Right lobe of liver (tissue), 6 donors: ENCODE measurements around the gene ESPL1. TPM values are rescaled to one million over a fixed set of nuclear protein-coding genes. Genes with fewer than 3 reads are reported as not detected.

Source experiments
- ATAC-seq, 4 donors: fragments of 200-7000 bp; cut with Tn5 transposase; one replicate each; pipeline ENCODE4 v1.9.1; 2020; ENCODE audit warnings: mild to moderate bottlenecking in 4 of 4, moderate library complexity in 4 of 4
- DNase-seq, 3 donors: peaks; one replicate each; pipeline ENCODE4 v3.0.0-alpha.2; 2020
- H3K27ac ChIP-seq, 3 donors: fragments of 200-600 bp; one replicate each; pipeline ENCODE4 v1.8.0; 2022
- H3K27me3 ChIP-seq, 2 donors: fragments of 200-600 bp; one replicate each; pipeline ENCODE4 v1.8.0; 2022
- H3K36me3 ChIP-seq, 4 donors: fragments of 200-600 bp; sonication (generic) in 1 of 4; one replicate each; pipeline versions ENCODE4 v1.5.1 to v1.8.0; 2017 to 2022; ENCODE audit warnings: control low read depth in 1 of 4
- H3K4me1 ChIP-seq, 4 donors: fragments of 200-600 bp; sonication (generic) in 1 of 4; one replicate each; pipeline versions ENCODE4 v1.5.1 to v1.8.0; 2017 to 2022; ENCODE audit warnings: control low read depth in 1 of 4
- H3K4me3 ChIP-seq, 3 donors: fragments of 200-600 bp; one replicate each; pipeline ENCODE4 v1.8.0; 2022
- H3K9me3 ChIP-seq, 4 donors: fragments of 200-600 bp; sonication (generic) in 1 of 4; one replicate each; pipeline versions ENCODE4 v1.5.1 to v1.8.0; 2017 to 2022; ENCODE audit warnings: control low read depth in 1 of 4
- CTCF ChIP-seq, 4 donors: fragments of 200-600 bp in 3 of 4; fragments of 450-650 bp in 1 of 4; IDR thresholded peaks; one replicate each; pipeline versions ENCODE4 v1.5.1 to v1.8.0; 2016 to 2022; ENCODE audit warnings: antibody characterized with exemption in 4 of 4, mild to moderate bottlenecking in 2 of 4
- POLR2A ChIP-seq: fragments of 450-650 bp; IDR thresholded peaks from one replicate; pipeline ENCODE4 v1.6.1; 2017; ENCODE audit warnings: antibody characterized with exemption, mild to moderate bottlenecking
- WGBS: methylation state at CpG from one replicate; pipeline ENCODE4 v1.1.6; 2018; ENCODE audit warnings: low coverage, low lambda C conversion rate; ENCODE audit not compliant: insufficient coverage; ENCODE audit errors: missing lambda C conversion rate; 5-methylcytosine and 5-hydroxymethylcytosine counted together
- intact Hi-C, 2 donors: fragments of 100-400 bp; cut with DNase I; formaldehyde crosslinking; loops; one replicate each; pipeline versions ENCODE4 v1.11.2 to v1.14.1; 2022
- total RNA-seq, 6 experiments: library from RNA; depleted of rRNA in 2 of 6; stranded (reverse); fragments of >200 nt in 2 of 6; fragmentation: NEBNext Ultra II Directional in 3 of 6; extraction: Animal tissue kit (Norgen Biotek cat#: 25700) in 3 of 6; gene quantifications; one replicate each; pipeline versions ENCODE4 v1.1.0 to v1.2.4, GENCODE V29; 2016 to 2023
- donor health status: DM: no; HTN: yes; CAD: no.
- donor health status: DM: no; HTN: no; CAD: no.
- donor health status: DM: no; HTN: no; CAD: no.
- donor health status: DM: no; HTN: yes; CAD: no.
- donor health status: DM: no; HTN: yes; CAD: no.

The ESPL1 gene
- total RNA-seq, 6 experiments from 2014 or later, result 0.04 to 15.0 (median 4.5) TPM

DNA sequence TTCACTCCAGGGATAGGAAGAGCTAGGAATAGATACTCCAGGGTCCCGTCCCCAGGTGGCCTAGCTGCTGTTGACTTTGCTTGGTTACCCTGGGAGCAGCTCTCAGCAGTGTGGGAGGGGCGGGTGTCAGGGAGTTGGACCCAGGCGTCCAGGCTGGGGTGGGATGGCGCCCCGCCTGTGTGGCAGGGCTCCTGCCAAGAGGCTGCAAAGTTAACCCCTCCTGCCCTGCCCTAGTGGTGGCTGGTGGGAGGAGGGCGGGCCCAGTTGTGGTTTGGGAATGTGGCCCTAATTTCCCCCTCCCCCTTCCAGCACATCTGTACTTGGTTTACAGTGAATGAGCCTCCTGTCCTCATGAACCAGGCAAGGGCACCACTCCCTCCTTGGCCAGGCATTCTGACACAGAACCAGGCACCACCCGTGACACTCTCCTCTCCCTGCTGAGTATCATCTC, 34.4 kb upstream of the ESPL1 start:
- Histone ChIP-seq H3K27ac (no peak overlapping the region), H3K36me3 (no peaks in the 10 kb centered on the region), H3K9me3 (no peaks in the 10 kb centered on the region), H3K4me1 (peaks cover 0 to 4% (median 0%) of the 10 kb centered on the region in 4 donors), H3K27me3 (no peaks in the 10 kb centered on the region), H3K4me3 (no peak overlapping the region)
- peak in 1 of 3 donors; percentile 38 for DNase-seq
- no peak for TF ChIP-seq POLR2A
- no peak for TF ChIP-seq CTCF (IDR thresholded peaks at IDR 0.05)
- WGBS, result 0% methylated on average over 1 of the region's 7 CpGs
- no peak for ATAC-seq
- intact Hi-C loops, result no loop called here

- H3K27ac ChIP-seq, result no peak overlapping the region
- H3K27me3 ChIP-seq, result no peaks in the 10 kb centered on the region
- TF ChIP-seq CTCF (IDR thresholded peaks at IDR 0.05) (no peak), POLR2A (no peak)
- no peaks in the 10 kb centered on the region for H3K9me3 ChIP-seq
- ATAC-seq (no peak), DNase-seq (peak in 1 of 3 donors; percentile 51)
- peaks cover 0 to 4% (median 0%) of the 10 kb centered on the region in 4 donors for H3K4me1 ChIP-seq
- 9% methylated on average over 9 of the region's 12 CpGs for WGBS
- no peak overlapping the region for H3K4me3 ChIP-seq
- intact Hi-C loops, result no loop called here
- no peaks in the 10 kb centered on the region for H3K36me3 ChIP-seq
These were observed 33.7 kb upstream of the ESPL1 start for GRCh38 chr12:53234271-53234914.

- intact Hi-C loops, result no loop called here
- no peaks in the 10 kb centered on the region for H3K27me3 ChIP-seq
These were observed 32.9 kb upstream of the ESPL1 start for GRCh38 chr12:53235164-53235563.

DNA sequence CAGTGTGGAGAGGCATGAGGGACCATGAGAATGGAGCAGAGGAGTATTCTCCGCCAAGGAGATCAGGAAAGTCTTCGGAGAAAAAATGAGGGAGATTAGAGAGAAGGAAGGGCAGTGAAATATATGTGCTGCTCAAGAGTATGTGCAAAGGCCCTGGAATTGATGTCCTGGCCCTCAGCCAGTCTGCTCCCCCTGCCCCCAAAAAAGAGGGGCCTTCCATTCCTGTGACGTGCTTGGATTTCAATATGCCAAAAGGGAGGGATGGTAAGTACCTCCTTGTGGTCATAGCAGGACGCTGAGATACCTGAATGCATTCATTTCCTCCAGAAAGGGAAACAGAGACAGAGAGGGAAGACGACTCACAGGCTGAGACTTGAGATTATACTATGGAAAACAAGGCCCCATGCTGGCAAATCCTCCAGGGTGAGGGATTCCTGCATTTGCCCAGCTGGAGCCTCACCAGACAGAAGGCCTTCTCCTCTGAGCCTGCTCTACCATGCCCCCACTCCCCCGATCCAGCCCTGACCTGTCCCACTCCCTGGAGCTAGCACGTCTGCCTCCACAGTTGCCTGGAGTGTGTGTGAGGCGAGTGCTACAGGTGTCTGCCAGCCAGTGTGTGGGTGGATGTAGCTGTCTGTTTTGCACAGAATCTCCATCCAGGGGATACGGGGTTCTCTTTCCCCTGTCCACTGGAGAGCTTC, 32.2 kb upstream of the ESPL1 start:
- 60% methylated on average over 3 of the region's 9 CpGs for WGBS
- intact Hi-C loops, result no loop called here
- ATAC-seq, result no peak
- TF ChIP-seq POLR2A, result no peak
- no peak for TF ChIP-seq CTCF (IDR thresholded peaks at IDR 0.05)
- DNase-seq, result peak in 1 of 3 donors; percentile 32
- no peaks in the 10 kb centered on the region for H3K36me3 ChIP-seq
- no peak overlapping the region for H3K27ac ChIP-seq
- H3K27me3 ChIP-seq, result no peaks in the 10 kb centered on the region
- no peak overlapping the region for H3K4me3 ChIP-seq
- peaks cover 0 to 4% (median 0%) of the 10 kb centered on the region in 4 donors for H3K4me1 ChIP-seq
- no peaks in the 10 kb centered on the region for H3K9me3 ChIP-seq

More at GRCh38 chr12:53235164-53235563, 32.9 kb upstream of the ESPL1 start:
- WGBS, result 48% methylated on average over 3 of the region's 3 CpGs
- H3K9me3 ChIP-seq, result no peaks in the 10 kb centered on the region
- peaks cover 0 to 4% (median 0%) of the 10 kb centered on the region in 4 donors for H3K4me1 ChIP-seq
- H3K36me3 ChIP-seq, result no peaks in the 10 kb centered on the region
- TF ChIP-seq POLR2A (no peak), CTCF (IDR thresholded peaks at IDR 0.05) (no peak)
- H3K27ac ChIP-seq, result no peak overlapping the region
- H3K4me3 ChIP-seq, result no peak overlapping the region
- DNase-seq (peak in 1 of 3 donors; percentile 31), ATAC-seq (no peak)
